Skeletal muscle satellite cell (primary cell): ENCODE data around the gene DLK1.

Source experiments
- H3K27me3 ChIP-seq: 2 replicates; pipeline ENCODE4 v1.7.0; 2013; ENCODE audit warnings: low read length; ENCODE audit not compliant: control insufficient read depth, insufficient read depth
- H3K36me3 ChIP-seq: 2 replicates; pipeline ENCODE4 v1.7.0; 2013; ENCODE audit warnings: mild to moderate bottlenecking, control low read depth, low read length; ENCODE audit not compliant: insufficient read depth
- H3K4me1 ChIP-seq: 2 replicates; pipeline ENCODE4 v1.7.0; 2013; ENCODE audit warnings: low read length; ENCODE audit not compliant: control insufficient read depth, insufficient read depth
- H3K4me2 ChIP-seq: 2 replicates; pipeline ENCODE4 v1.7.0; 2013; ENCODE audit warnings: mild to moderate bottlenecking, low read length
- H3K4me3 ChIP-seq: 2 replicates; pipeline ENCODE4 v1.7.0; 2013; ENCODE audit warnings: low read length
- H3K9ac ChIP-seq: 2 replicates; pipeline ENCODE4 v1.7.0; 2013; ENCODE audit warnings: mild to moderate bottlenecking, low read depth, low read length, moderate library complexity
- H3K9me3 ChIP-seq: replicated peaks from 2 replicates; pipeline ENCODE4 v1.7.0; 2013; ENCODE audit warnings: mild to moderate bottlenecking, control low read depth, low read length

The DLK1 gene

DNA sequence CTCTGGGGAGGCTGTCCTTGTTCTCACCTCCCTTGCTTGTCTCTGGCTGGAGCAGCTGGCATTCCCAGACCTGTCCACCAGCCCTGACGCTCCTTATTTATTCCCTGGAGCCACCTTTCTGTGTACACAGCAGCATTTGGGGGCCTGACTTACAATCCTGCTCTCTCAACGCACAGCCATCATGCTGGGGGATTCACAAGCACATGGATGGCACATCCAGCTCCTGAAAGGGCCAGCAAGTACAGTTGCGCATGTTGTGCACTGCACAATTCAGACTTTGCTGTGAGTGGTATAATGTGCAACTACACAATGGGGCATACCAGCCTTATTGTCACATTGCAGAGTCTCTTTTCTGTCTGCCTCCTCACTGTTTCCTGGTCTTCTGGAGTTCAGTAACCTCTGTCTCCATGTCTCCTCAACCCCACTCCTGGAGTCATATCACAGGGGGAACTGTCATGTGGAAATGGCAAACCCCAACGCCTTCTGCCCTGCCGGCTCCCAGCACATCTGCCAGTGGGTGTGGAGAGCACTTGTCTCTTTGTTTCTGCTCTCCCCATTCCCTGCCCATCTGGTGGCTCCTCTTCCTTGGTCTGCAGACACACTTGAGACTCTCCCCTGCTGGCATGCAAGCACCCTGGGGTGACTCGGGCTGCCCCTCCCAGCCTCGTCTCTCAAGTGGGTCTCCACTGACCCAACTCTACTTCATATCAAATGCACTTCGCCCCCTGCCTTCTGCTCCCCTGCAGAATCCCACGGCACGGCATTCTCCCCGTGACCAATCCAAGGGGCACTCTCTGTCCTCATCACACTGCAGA, 58.0 kb downstream of the DLK1 start:
- Histone ChIP-seq H3K4me3 (no peak overlapping the region), H3K9me3 (no peaks in the 10 kb centered on the region), H3K4me1 (no peaks in the 10 kb centered on the region), H3K9ac (no peak overlapping the region), H3K4me2 (no peak overlapping the region), H3K27me3 (peaks cover 35% of the 10 kb centered on the region), H3K36me3 (no peaks in the 10 kb centered on the region)

DNA sequence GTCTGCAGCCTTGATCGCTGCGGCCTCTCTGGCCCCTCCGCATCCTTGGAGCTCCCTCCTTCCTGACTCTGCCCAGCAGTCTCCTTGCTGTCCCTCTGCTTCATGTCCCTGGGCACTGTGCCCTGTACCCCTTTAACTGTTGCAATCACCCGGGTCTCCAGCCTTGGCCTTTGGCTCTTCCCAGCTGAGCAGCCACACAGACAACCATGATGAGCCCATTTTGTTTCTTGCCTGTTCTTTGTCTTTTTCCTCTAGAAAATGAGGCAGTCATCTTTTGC, 58.6 kb downstream of the DLK1 start:
- H3K9ac ChIP-seq: no peak overlapping the region
- H3K27me3 ChIP-seq: peaks cover 33% of the 10 kb centered on the region
- H3K4me3 ChIP-seq: no peak overlapping the region
- H3K4me2 ChIP-seq: no peak overlapping the region
- H3K4me1 ChIP-seq: no peaks in the 10 kb centered on the region
- no peaks in the 10 kb centered on the region for H3K9me3 ChIP-seq
- H3K36me3 ChIP-seq: no peaks in the 10 kb centered on the region

GRCh38 chr14:100785626-100786025, 58.9 kb downstream of the DLK1 start:
- no peak overlapping the region for H3K4me2 ChIP-seq

DNA sequence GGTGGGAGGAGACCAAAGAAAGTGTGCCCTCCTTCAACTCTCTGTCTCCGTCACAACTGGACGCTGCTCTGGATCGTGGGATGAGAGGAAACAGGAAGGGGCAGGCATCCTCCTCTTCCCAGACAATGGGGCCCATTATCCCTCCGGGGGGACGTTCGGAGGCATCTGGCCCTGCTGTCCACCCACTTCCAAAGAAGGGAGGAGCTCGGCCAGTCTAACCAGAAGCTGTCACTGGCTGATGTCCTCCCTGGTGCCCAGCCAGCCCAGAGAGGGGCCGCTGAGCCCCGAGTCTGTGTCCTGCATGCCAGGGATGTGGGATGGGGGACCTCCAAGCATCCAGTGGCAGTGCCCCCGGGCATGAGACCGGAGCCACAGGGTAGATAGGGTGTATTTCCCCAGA, 59.4 kb downstream of the DLK1 start:
- no peaks in the 10 kb centered on the region for H3K4me1 ChIP-seq
- no peaks in the 10 kb centered on the region for H3K9me3 ChIP-seq
- H3K9ac ChIP-seq: no peak overlapping the region
- no peak overlapping the region for H3K4me2 ChIP-seq
- peaks cover 41% of the 10 kb centered on the region for H3K27me3 ChIP-seq
- no peaks in the 10 kb centered on the region for H3K36me3 ChIP-seq
- H3K4me3 ChIP-seq: no peak overlapping the region

More at GRCh38 chr14:100785626-100786025, 58.9 kb downstream of the DLK1 start:
- Histone ChIP-seq H3K9ac (no peak overlapping the region), H3K4me1 (no peaks in the 10 kb centered on the region), H3K4me3 (no peak overlapping the region), H3K36me3 (no peaks in the 10 kb centered on the region), H3K27me3 (peaks cover 36% of the 10 kb centered on the region), H3K9me3 (no peaks in the 10 kb centered on the region)

GRCh38 chr14:100786576-100787219, 60.0 kb downstream of the DLK1 start:
- Histone ChIP-seq H3K4me1 (no peaks in the 10 kb centered on the region), H3K9me3 (no peaks in the 10 kb centered on the region), H3K27me3 (peaks cover 47% of the 10 kb centered on the region), H3K4me2 (no peak overlapping the region), H3K9ac (no peak overlapping the region), H3K36me3 (no peaks in the 10 kb centered on the region), H3K4me3 (no peak overlapping the region)

DNA sequence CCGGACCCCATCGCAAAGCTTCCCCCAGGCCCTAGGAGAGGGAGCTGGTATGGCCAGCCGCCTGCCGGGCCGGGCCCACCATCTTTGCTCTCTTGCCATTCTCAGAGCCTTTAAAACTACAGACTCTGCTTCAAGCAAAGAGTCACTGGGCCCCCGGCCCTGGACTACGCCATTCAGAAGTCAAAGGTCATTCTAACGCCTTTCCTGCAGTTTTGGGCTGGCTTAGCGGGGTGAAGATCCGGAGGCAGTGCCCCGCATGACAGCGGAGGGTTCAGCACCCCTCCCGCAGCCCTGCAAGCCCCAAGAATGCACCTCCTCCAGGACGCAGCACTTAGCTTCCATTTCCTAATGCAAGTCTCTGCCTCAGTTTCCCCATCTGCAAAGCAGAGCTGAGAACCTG, 61.0 kb downstream of the DLK1 start:
- Histone ChIP-seq H3K4me2 (no peak overlapping the region), H3K9me3 (no peaks in the 10 kb centered on the region), H3K4me3 (no peak overlapping the region), H3K4me1 (no peaks in the 10 kb centered on the region), H3K9ac (no peak overlapping the region), H3K36me3 (no peaks in the 10 kb centered on the region), H3K27me3 (peaks cover 39% of the 10 kb centered on the region)
